HepG2 (cell line): ENCODE results near the gene FAT1. TPM values are rescaled to one million over a fixed set of nuclear protein-coding genes. Genes with fewer than 3 reads are reported as not detected.

Experiments
- CBFB ChIP-seq: sonication (generic); formaldehyde crosslinking; IDR thresholded peaks from 2 replicates; pipeline ENCODE4 v1.4.0; 2020; ENCODE audit warnings: missing genetic modification reagents
- DPF2 ChIP-seq: sonication (generic); formaldehyde crosslinking; IDR thresholded peaks from 2 replicates; pipeline ENCODE4 v1.4.0; 2020; ENCODE audit warnings: mild to moderate bottlenecking, low read depth, missing genetic modification reagents, borderline replicate concordance
- ERF ChIP-seq: IDR thresholded peaks from 2 replicates; pipeline ENCODE4 v1.6.1; 2018; ENCODE audit warnings: missing biosample characterization, missing genetic modification reagents
- FOXA1 ChIP-seq, 2 experiments: fragments of 450-650 bp in 1 of 2; sonication (generic) in 1 of 2; formaldehyde crosslinking in 1 of 2; IDR thresholded peaks; 2 replicates each; pipeline versions ENCODE4 v1.4.0 to v1.6.1; 2016 to 2020; ENCODE audit warnings: missing genetic modification reagents in 1 of 2
- FOXK1 ChIP-seq: sonication (generic); formaldehyde crosslinking; IDR thresholded peaks from 2 replicates; pipeline ENCODE4 v1.4.0; 2020; ENCODE audit warnings: low read depth, missing genetic modification reagents, borderline replicate concordance
- IRF1 ChIP-seq: sonication (generic); formaldehyde crosslinking; IDR thresholded peaks from 2 replicates; pipeline ENCODE4 v1.4.0; 2020; ENCODE audit warnings: low read depth, mild to moderate bottlenecking, missing genetic modification reagents
- KLF16 ChIP-seq, 2 experiments: sonication (generic) in 1 of 2; formaldehyde crosslinking in 1 of 2; IDR thresholded peaks; 2 replicates each; pipeline versions ENCODE4 v1.6.1 to v1.8.0; 2016 to 2023; ENCODE audit warnings: missing genetic modification reagents in 2 of 2, missing compliant biosample characterization in 1 of 2
- LRRFIP1 ChIP-seq: sonication (generic); formaldehyde crosslinking; conservative IDR thresholded peaks from 2 replicates; pipeline ENCODE4 v1.4.0; 2020; ENCODE audit warnings: missing genetic modification reagents
- MIXL1 ChIP-seq: IDR thresholded peaks from 2 replicates; pipeline ENCODE4 v1.6.1; 2016
- PAXIP1 ChIP-seq: sonication (generic); formaldehyde crosslinking; conservative IDR thresholded peaks from 2 replicates; pipeline ENCODE4 v1.4.0; 2020; ENCODE audit warnings: mild to moderate bottlenecking, missing genetic modification reagents, moderate library complexity
- PHF5A ChIP-seq: IDR thresholded peaks from one replicate; pipeline ENCODE4 v1.6.1; 2018; ENCODE audit warnings: low read depth, missing genetic modification reagents; ENCODE audit not compliant: unreplicated experiment
- RAD21 ChIP-seq: fragments of 450-650 bp; formaldehyde crosslinking; IDR thresholded peaks from 2 replicates; pipeline ENCODE4 v1.5.0; 2020; ENCODE audit warnings: mild to moderate bottlenecking
- RARA ChIP-seq: IDR thresholded peaks from 2 replicates; pipeline ENCODE4 v1.6.1; 2016; ENCODE audit warnings: missing genetic modification reagents, missing compliant biosample characterization
- RFX1 ChIP-seq: fragments of 450-650 bp; IDR thresholded peaks from 2 replicates; pipeline ENCODE4 v1.6.1; 2017
- SIN3A ChIP-seq: IDR thresholded peaks from 2 replicates; pipeline ENCODE4 v1.6.1; 2011; ENCODE audit warnings: low read depth, mild to moderate bottlenecking, control low read depth, low read length, borderline replicate concordance
- SRY ChIP-seq: sonication (generic); formaldehyde crosslinking; IDR thresholded peaks from 2 replicates; pipeline ENCODE4 v1.8.0; 2022; ENCODE audit warnings: mild to moderate bottlenecking, missing genetic modification reagents
- ZBTB4 ChIP-seq: sonication (generic); formaldehyde crosslinking; IDR thresholded peaks from 2 replicates; pipeline ENCODE4 v1.4.0; 2020; ENCODE audit warnings: missing genetic modification reagents, mild to moderate bottlenecking, borderline replicate concordance
- ZNF550 ChIP-seq: sonication (generic); formaldehyde crosslinking; IDR thresholded peaks from 2 replicates; pipeline ENCODE4 v1.4.0; 2020; ENCODE audit warnings: mild to moderate bottlenecking, missing genetic modification reagents, borderline replicate concordance
- ZNF737 ChIP-seq: sonication (generic); formaldehyde crosslinking; IDR thresholded peaks from 2 replicates; pipeline ENCODE4 v1.5.0; 2020; ENCODE audit warnings: missing genetic modification reagents, mild to moderate bottlenecking, borderline replicate concordance
- ZNF782 ChIP-seq: sonication (generic); formaldehyde crosslinking; IDR thresholded peaks from 2 replicates; pipeline ENCODE4 v1.4.0; 2020; ENCODE audit warnings: missing genetic modification reagents, mild to moderate bottlenecking, borderline replicate concordance
- polyA plus RNA-seq, 8 experiments: library from polyadenylated mRNA; depleted of rRNA in 3 of 8; stranded (reverse) in 7 of 8; unstranded in 1 of 8; fragments of >200 nt; fragmentation: Illumina TruSeq in 4 of 8; extraction: Trizol in 4 of 8; gene quantifications; 2 replicates each; pipeline versions ENCODE4 v1.2.1 to v1.2.3, GENCODE V29; 2011 to 2016; ENCODE audit warnings: low read depth in 4 of 8, missing spikeins in 1 of 8, mixed read lengths in 1 of 8; ENCODE audit not compliant: insufficient read depth in 1 of 8
- total RNA-seq, 5 experiments: library from RNA; depleted of rRNA; stranded (reverse); fragments of >200 nt; fragmentation: Illumina TruSeq; extraction: Trizol; gene quantifications; 2 replicates each; pipeline ENCODE4 v1.2.3, GENCODE V29; 2016; ENCODE audit warnings: low read depth in 1 of 5

FAT1 gene
- total and polyA plus RNA-seq, 2 of the 13 experiments (the other 11 are each of a cell fraction or from before 2014, with no cell fraction given) = 185 to 216 TPM

GRCh38 chr4:186728631-186729271 is 5.1 kb upstream of the FAT1 start (continued):
- TF ChIP-seq PHF5A (CRISPR knock-in tag) = peak; percentile 26
- no peak for TF ChIP-seq FOXA1 (IDR thresholded peaks at IDR 0.05)
- TF ChIP-seq FOXA1 (CRISPR knock-in tag; IDR thresholded peaks at IDR 0.05) = 0 out of 2 replicates have a peak, but pooled peaks have one; percentile 30
- TF ChIP-seq CBFB (CRISPR knock-in tag) = no peak
- TF ChIP-seq ZBTB4 (CRISPR knock-in tag) = no peak
- TF ChIP-seq ZNF550 = no peak
- 0 out of 2 replicates have a peak, but pooled peaks have one; percentile 58 for TF ChIP-seq FOXK1 (CRISPR knock-in tag)
- TF ChIP-seq ERF = peak; percentile 43; the same call in 1 of the 2 replicates
- no peak for TF ChIP-seq IRF1
- peak; percentile 49; the same call in 1 of the 2 replicates for TF ChIP-seq DPF2 (CRISPR knock-in tag)
- no peak for TF ChIP-seq RAD21 (CRISPR knock-in tag)
- TF ChIP-seq PAXIP1 (CRISPR knock-in tag) = peak; percentile 82
- TF ChIP-seq MIXL1 = peak; percentile 90
- TF ChIP-seq RARA (CRISPR knock-in tag) = peak; percentile 73
- peak in 1 of 2 experiments; percentile 50; a peak in 1 of 4 replicates for TF ChIP-seq KLF16 (CRISPR knock-in tag; IDR thresholded peaks at IDR 0.05)
- TF ChIP-seq LRRFIP1 = no peak
- no peak for TF ChIP-seq SRY
- TF ChIP-seq RFX1 = no peak
- TF ChIP-seq ZNF782 (CRISPR knock-in tag) = no peak
- no peak for TF ChIP-seq ZNF737
- TF ChIP-seq SIN3A = 0 out of 2 replicates have a peak, but pooled peaks have one; percentile 30
